HG03139 (cell line): Measurements from ENCODE around the gene STEAP1B.
A peak's percentile ranks its signal among the peaks of the same experiment; 100 is the strongest.
"Not testable (repeated sequence)": the region's sequence is repeated elsewhere in the genome, so short reads cannot be mapped to it uniquely, and the experiment has no call there.

Source experiments
- ATAC-seq: cut with Tn5 transposase; IDR thresholded peaks from one replicate; pipeline ENCODE4 v1.9.1; 2021; ENCODE audit not compliant: unreplicated experiment

Gene STEAP1B

GRCh38 chr7:22433710-22434460 is 66.1 kb downstream of the STEAP1B start:
- no peak for ATAC-seq

- not testable (repeated sequence) for ATAC-seq
Measured at GRCh38 chr7:22433165-22433700, 66.8 kb downstream of the STEAP1B start.

DNA sequence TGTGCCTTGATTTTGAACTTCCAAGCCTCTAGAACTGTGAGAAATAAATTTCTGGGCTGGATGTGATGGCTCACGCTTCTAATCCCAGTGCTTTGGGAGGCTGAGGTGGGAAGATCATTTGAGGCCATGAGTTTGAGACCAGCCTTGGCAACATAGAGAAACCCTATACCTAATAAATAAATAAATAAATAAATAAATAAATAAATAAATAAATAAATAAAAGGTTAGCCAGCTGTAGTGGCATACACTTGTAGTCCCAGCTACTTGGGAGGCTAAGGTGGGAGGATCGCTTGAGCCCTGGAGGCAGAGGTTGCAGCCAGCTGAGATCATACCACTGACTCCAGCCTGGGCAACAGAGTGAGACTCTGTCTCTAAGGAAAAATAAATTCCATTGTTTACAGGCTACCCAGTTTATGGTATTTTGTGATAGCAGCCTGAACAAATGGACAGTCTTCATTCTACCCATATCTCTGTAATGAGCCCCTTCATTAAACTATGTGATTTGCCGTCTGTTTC is 67.7 kb downstream of the STEAP1B start:
- ATAC-seq: no peak

GRCh38 chr7:22430457-22430856 is 69.5 kb downstream of the STEAP1B start:
- ATAC-seq: no peak

- ATAC-seq: no peak
Measured at GRCh38 chr7:22429386-22429785, 70.6 kb downstream of the STEAP1B start.

GRCh38 chr7:22427855-22428254 is 72.1 kb downstream of the STEAP1B start:
- no peak for ATAC-seq

GRCh38 chr7:22427104-22427503 is 72.9 kb downstream of the STEAP1B start:
- ATAC-seq: no peak

GRCh38 chr7:22426463-22427094 is 73.4 kb downstream of the STEAP1B start:
- ATAC-seq: peak; percentile 72

GRCh38 chr7:22425361-22425760 is 74.6 kb downstream of the STEAP1B start:
- no peak for ATAC-seq

DNA sequence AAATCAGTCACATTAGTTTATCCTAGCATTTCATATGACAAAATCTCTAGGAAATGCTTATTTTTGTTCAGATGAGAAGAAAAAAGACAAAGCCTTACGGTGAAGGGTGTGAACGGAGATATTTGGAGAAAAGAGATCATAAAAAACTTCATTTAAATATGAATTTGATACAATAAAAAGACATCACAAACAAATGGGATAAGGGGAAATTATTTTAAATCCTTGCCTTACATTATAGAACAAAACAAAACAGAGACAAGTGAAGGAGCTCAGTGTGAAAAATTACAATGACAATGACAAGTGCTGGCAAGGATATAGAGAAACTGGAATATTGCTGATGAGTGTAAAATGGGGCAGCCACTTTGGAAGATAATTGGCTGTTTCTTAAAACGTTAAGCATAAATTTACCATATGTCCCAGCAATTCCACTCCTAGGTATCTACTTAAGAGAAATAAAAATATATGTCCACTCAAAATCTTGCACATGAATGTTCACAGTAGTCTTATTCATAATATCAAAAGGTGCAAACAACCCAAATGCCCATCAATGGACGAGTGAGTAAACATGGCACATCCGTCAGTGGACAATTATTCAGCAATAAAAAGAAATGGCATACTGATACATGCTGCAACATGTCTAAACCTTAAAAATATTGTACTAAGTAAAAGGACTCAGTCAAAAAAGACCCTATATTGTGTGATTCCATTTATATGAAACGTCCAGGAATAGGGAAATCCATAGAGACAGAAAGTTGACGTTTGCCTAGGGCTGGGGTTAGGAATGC is 77.0 kb downstream of the STEAP1B start:
- ATAC-seq: no peak

GRCh38 chr7:22420973-22421635 is 78.9 kb downstream of the STEAP1B start:
- ATAC-seq: no peak

DNA sequence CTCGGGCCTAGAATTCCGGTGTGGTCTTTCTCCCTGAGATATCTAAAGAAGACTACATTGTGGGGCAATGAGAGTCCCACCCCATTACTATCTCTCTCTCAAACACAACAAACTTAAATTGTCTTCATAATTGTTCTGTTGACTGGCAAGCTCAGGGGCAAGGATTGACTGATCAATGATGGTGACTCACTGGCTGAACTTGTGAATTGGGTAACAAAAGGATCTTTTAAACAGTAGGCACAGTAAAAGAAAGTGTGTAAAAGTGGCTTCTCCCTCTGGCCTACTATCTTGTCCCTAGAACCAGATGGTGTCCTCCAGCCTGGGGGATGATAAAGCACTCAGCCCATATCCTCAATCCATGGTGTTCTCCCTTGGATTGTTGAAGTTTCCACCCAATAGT is 80.0 kb downstream of the STEAP1B start:
- no peak for ATAC-seq

GRCh38 chr7:22419488-22419887 is 80.5 kb downstream of the STEAP1B start:
- no peak for ATAC-seq

DNA sequence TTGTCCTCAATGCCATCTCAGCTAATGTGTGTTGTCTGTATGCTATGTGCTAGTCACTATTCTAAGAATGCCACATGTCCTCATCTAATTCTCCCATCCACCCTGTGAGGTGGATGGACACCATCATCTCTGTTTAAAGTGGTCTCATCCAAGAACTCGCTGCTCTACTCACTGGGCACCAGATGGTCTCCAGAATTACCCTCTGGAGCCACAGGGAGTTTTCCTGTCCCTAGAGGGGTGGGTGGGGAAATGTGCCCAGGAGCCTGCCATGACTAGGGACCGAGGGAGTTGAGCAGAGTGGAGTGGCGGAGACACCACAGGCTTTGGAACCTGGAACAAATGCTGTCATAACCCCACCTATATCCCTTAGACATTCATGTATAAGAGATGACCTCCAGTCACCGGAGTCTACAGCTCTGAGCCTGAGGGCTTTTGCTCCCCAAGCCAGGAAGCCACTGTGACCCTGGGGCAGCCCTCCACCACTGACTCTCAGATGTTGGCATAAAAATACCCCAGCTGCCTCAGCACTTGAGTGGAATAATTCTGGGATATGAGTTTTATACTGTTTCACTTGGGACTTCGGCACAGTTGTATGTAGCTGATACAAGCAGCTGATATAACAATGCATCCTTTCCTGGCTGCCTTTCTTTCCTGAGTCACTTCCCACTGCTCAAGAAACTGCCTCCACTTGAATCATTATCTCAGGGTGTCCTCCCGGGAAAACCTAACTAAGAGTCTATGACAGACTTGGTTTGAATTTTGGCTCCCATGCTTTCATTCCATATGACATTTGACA is 81.5 kb downstream of the STEAP1B start:
- ATAC-seq: no peak

DNA sequence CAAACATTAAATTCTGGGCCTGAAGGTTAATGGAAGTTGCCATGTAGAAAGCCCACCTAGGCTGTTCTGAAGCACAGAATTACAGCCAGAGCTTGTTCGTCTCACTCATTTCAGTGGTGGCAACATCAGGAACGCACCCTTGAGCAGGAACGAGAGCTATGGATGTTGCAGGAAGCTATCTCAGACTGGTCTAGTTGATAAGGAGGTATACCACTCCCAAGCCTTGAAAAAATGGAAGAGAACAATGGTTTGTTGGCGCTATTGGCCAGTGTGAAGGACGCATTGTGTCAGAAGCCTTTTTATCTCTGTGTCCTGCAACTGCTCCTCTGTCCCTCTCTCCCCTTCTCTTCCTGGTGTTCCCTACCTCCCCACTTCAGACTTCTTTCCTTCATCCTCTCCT is 82.1 kb downstream of the STEAP1B start:
- ATAC-seq: no peak

GRCh38 chr7:22417349-22417748 is 82.6 kb downstream of the STEAP1B start:
- no peak for ATAC-seq

DNA sequence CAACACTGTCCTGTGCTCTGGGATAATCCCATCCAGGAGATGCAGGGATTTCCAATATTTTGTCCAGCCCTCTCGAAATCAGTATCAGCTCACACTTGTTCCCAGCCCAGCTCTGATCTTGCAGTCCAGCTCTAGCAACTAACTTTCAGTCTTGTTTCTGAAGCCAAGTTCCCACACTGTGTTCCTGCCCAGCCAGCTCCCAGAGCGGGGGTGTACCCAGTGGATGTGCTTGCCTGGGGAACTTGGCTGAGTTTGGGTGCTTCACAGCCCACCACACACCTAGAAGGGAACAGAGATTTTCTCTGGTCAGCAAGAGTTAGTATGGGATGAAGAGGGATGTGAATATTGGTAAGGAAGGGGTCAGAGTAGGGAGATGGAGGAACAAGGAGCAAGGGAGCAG is 85.6 kb downstream of the STEAP1B start:
- no peak for ATAC-seq

DNA sequence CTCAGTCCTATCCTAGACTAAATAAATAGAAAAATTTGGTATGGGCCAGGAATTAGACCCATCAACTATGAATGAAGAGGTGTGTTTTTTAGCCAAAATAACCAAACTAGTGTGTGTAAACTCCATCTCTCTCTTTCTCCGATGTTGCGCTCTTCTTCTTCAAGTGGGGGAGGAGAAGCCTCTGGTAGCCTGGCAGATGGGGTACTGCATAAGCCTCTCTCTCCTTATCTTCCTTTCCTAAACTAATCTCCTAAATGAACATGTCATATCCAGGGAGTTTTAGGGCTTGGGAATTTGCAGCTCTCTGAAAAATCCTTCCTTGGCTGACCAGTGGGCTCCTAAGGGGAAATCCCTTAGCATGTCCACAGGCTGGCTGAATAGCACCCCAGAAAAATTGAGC is 86.8 kb downstream of the STEAP1B start:
- ATAC-seq: no peak

DNA sequence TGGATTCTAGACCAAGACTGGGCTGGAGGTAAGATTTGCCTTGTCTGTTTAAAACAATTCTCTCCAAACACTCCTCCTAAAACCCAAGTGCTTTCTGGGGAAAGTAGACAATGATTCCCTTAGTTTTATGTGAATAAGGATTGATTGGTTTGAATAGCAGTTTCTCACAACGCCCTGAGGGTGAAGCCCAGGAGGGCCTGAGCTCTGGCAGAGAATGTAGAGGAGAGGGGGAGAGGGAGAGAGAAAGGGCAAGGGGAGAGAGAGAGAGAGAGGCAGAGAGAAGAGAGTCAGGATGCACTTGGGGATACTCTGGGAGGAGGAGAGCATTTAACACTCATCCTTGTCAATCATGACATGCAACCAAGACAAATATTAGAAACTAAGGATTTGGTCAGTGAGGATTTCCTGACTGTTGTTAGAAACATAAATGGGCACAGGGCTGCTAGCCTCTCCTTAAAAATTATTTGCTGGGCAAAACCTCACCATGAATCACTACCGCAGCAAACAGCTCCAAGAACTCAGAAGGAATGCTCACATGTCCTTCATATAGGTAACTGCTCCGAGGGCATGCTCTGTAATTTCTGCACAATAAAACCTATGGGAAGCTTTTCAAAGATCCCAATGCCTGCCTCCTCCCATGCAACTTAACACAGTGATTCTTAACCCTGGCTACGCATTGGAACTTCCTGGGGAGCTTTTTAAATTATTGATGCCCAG is 87.9 kb downstream of the STEAP1B start:
- no peak for ATAC-seq
